ENCODE results near the gene PSORS1C1.

DNA sequence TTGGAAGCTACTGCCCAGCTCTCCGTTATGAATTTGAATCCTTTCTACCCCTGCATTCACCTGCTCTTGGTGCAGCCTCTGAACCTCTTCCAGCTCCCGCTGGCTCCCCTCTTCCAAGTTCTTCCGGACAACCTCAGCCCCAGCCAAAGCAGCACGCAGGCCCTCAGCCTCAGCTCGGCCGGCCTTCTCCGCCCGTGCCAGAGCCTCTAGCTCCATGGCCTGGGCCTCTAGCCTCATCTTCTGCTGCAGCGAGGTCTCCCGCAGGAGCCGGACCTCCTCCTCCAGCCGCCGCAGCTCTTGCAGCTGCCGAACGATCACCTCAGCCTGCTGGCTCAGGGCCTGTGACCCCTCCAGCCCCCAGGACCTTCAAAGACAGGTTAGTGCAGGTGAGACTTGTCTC lies 39.8 kb downstream of the PSORS1C1 start:
- TF ChIP-seq, protein P1, sequence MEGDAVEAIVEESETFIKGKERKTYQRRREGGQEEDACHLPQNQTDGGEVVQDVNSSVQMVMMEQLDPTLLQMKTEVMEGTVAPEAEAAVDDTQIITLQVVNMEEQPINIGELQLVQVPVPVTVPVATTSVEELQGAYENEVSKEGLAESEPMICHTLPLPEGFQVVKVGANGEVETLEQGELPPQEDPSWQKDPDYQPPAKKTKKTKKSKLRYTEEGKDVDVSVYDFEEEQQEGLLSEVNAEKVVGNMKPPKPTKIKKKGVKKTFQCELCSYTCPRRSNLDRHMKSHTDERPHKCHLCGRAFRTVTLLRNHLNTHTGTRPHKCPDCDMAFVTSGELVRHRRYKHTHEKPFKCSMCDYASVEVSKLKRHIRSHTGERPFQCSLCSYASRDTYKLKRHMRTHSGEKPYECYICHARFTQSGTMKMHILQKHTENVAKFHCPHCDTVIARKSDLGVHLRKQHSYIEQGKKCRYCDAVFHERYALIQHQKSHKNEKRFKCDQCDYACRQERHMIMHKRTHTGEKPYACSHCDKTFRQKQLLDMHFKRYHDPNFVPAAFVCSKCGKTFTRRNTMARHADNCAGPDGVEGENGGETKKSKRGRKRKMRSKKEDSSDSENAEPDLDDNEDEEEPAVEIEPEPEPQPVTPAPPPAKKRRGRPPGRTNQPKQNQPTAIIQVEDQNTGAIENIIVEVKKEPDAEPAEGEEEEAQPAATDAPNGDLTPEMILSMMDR (IDR thresholded peaks at IDR 0.05): no peak
- no peak for TF ChIP-seq EZH2 (IDR thresholded peaks at IDR 0.05)

Data from neural progenitor cell (in vitro differentiated cells).